GM12874 (cell line): ENCODE measurements around the gene CCDC191.
A peak's percentile ranks its signal among the peaks of the same experiment; 100 is the strongest.

Source experiments
- TF ChIP-seq, protein P1 (sequence below): IDR thresholded peaks from 2 replicates; pipeline ENCODE4 v1.5.1; 2011; ENCODE audit warnings: low read depth, mild to moderate bottlenecking, control low read depth, low read length, moderate library complexity; ENCODE audit not compliant: insufficient read depth

CCDC191 gene

DNA sequence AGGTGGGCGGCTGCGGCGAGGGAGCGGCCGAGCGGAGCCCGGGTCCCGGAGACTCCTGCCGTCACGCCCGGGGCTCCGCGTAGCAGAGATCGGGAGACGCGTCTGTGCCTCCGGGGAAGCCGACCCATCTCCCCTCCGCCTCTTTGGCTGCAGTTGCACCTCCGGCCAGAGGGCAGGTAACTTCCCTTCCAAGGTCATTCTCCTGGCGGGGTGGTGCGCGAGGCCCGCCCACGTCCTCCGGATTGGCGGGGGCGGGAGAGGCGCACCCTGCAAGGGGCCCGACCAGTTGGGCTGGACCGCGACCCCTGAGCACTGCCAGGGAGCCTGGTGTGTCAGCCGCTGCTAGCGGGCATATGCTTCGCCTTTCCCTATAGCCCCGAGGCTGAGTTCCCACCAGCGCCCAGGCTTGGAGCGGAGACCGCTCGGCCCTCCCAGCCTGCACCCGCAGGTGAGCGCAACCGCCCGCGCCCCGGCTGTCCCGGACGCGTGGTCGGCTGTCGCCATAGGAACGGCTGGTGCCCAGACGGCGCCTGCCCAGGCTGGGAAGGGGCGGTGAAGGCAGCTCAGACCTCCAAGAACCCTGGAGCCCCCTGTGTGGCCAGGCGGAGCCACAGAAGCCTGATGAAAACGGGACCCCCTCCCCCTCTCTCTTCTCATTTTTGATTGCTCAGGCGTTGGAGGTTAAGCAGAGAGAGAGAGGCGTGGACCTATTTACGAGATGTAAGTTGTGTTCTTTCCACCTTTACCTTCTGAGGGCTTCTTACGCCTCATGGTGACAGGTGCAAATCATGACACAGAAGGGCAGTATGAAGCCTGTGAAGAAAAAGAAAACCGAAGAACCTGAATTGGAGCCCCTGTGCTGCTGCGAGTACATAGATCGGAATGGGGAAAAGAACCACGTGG, 108.1 kb downstream of the CCDC191 start:
- TF ChIP-seq, protein P1, sequence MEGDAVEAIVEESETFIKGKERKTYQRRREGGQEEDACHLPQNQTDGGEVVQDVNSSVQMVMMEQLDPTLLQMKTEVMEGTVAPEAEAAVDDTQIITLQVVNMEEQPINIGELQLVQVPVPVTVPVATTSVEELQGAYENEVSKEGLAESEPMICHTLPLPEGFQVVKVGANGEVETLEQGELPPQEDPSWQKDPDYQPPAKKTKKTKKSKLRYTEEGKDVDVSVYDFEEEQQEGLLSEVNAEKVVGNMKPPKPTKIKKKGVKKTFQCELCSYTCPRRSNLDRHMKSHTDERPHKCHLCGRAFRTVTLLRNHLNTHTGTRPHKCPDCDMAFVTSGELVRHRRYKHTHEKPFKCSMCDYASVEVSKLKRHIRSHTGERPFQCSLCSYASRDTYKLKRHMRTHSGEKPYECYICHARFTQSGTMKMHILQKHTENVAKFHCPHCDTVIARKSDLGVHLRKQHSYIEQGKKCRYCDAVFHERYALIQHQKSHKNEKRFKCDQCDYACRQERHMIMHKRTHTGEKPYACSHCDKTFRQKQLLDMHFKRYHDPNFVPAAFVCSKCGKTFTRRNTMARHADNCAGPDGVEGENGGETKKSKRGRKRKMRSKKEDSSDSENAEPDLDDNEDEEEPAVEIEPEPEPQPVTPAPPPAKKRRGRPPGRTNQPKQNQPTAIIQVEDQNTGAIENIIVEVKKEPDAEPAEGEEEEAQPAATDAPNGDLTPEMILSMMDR, result peak; percentile 17; the same call in 1 of the 2 replicates

DNA sequence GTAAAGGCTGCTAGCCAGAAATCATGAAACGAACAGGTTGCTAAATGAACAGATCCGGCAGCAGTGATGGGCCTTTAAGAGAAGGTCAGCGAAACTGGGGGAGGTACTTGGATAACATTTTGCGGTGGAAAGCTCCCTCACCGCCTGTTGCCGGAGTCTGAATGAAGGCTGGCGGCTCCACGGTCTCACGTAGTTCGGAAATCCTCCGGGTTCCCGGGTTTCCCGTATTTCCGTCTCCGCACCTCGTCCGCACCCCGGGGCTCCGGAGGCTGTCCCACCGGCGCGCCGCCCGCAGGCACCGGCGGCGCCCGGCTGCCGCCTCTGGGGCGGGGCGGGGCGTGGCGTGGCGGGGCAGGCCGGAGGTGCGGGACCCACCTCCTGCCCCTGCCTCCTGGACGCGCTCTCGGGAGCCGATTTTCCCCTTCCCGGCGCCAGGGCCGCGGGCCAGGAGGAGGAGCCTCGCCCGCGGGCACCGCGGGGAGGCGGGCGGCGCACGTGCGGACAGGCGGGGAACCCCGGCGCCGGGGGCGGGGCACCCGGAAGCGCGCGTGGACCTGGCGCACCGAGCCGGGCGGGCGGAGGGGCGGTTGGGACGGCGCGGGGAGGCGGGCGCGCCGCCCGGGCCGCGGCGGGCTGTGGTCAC, 108.8 kb downstream of the CCDC191 start, which contains the start of gene ZDHHC23:
Gene ZDHHC23 (plus strand): TSS at position 642 of the 643 bp plus-strand sequence. CDS start 790 bp downstream, outside the sequence.
- TF ChIP-seq, protein P1, result no peak

DNA sequence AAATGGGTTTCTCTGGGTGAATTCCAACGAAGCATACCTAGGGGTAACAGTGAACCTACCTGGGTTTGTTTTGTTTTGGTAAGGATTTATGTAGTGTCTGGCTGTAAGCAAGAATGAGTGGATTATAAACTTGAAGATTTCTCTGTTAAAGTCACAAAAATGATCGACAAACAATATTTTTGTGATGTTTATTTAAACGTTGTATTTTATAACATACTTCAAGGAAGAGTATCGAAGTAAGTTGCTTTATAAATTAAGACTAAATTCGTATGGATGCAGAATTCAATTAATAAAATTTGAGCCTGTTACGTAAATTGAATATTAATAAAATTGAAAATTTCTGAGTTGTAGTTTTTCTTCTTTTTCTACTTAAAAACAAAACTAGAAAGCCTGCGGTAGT, 109.5 kb downstream of the CCDC191 start:
- TF ChIP-seq, protein P1, result no peak

DNA sequence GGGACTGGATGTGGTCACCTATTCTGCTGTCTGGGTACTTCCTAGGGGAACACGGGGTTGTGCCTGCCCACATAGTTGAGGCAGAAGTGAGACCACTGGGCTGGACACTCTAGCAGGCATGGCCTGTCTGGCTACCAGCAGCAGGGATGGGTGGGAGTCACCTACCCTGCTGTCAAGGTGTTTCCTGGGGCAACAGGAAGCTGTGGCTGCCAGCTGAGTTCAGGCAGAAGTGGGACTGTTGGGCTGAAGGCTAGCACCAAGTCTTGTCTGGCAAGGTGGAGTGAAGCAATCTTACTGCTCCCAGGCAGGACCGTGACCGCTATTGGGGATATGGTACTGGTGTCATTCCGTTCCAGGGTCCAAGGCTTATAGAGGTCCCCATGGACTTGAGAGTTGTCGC, 128.8 kb downstream of the CCDC191 start:
- TF ChIP-seq, protein P1, result no peak

DNA sequence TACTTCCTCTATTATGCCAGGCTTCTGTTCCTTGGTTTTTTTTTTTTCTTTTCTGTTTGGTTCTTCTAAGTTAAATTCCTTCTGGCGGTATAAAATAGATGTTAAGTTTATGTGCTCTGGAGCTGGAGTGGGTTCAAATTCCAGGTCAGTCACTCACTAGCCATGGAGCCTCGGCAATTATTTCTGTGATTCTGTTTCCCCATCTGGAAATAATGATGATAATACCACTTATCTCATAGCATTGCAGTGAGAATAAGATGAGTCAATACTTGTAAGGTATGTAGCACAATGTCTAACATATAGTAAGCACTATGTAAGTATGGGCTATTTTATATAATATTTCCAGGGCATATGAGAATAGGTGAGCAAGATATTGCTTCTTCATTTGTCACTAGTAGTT, 141.7 kb downstream of the CCDC191 start:
- TF ChIP-seq, protein P1, result no peak
